GM12872 (cell line): Measurements from ENCODE around the gene FCHSD1.

Experiments used
- CTCF ChIP-seq: IDR thresholded peaks from 3 replicates; pipeline ENCODE4 v1.5.1; 2011; ENCODE audit warnings: low read depth, mild to moderate bottlenecking, low read length, moderate library complexity; ENCODE audit not compliant: insufficient read depth

The FCHSD1 gene

GRCh38 chr5:141598391-141599345 is 52.5 kb downstream of the FCHSD1 start:
- TF ChIP-seq CTCF: no peak

- TF ChIP-seq CTCF: no peak
Measured at GRCh38 chr5:141597814-141598213, 53.4 kb downstream of the FCHSD1 start.

DNA sequence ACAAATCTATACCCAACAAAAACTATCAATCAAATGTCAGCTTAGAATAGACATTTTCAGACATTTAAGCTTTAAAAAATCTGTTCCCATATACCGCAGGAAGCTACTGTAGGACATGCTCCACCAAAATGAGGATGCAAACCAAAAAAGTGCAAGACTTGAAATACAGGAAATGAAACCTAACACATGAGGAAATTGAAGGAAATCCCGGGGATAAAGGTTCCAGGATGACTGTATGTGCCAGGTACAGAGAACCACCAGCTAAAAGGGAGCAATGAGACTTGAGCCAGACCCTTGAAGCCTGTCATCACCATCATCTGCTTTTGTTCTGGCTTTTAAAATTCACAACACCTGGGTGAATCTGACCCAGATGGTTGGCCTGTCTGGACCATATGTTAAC is 53.8 kb downstream of the FCHSD1 start:
- TF ChIP-seq CTCF: no peak

GRCh38 chr5:141596867-141597266 is 54.4 kb downstream of the FCHSD1 start:
- TF ChIP-seq CTCF: no peak

- no peak for TF ChIP-seq CTCF
Measured at GRCh38 chr5:141590127-141590526, 61.1 kb downstream of the FCHSD1 start.
